ENCODE data around the gene CBX6. TPM values are rescaled to one million over a fixed set of nuclear protein-coding genes. Genes with fewer than 3 reads are reported as not detected.
A peak's percentile ranks its signal among the peaks of the same experiment; 100 is the strongest.

CBX6 gene
- total RNA-seq, 4 donors from 2014 or later: 7.0 to 35.5 (median 10.7) TPM

- Histone ChIP-seq H3K9me3 (no peaks in the 10 kb centered on the region), H3K4me1 (peaks cover 0 to 53% (median 13%) of the 10 kb centered on the region in 4 donors), H3K27me3 (no peaks in the 10 kb centered on the region), H3K27ac (no peak overlapping the region), H3K36me3 (peaks cover 0 to 17% (median 0%) of the 10 kb centered on the region in 3 donors), H3K4me3 (no peak overlapping the region)
- no peak for DNase-seq
- no peak for TF ChIP-seq CTCF (IDR thresholded peaks at IDR 0.05)
- no peak for TF ChIP-seq POLR2A (IDR thresholded peaks at IDR 0.05)
Measured at GRCh38 chr22:38866399-38867123, 5.5 kb downstream of the CBX6 start.

GRCh38 chr22:38866024-38866398 lies 6.0 kb downstream of the CBX6 start:
- no peaks in the 10 kb centered on the region for H3K9me3 ChIP-seq
- H3K4me1 ChIP-seq: peaks cover 0 to 51% (median 11%) of the 10 kb centered on the region in 4 donors
- TF ChIP-seq POLR2A (IDR thresholded peaks at IDR 0.05) (no peak), CTCF (IDR thresholded peaks at IDR 0.05) (no peak)
- H3K27ac ChIP-seq: no peak overlapping the region
- H3K36me3 ChIP-seq: peaks cover 0 to 17% (median 0%) of the 10 kb centered on the region in 3 donors
- peak in 1 of 3 donors; percentile 43 for DNase-seq
- no peaks in the 10 kb centered on the region for H3K27me3 ChIP-seq
- no peak overlapping the region for H3K4me3 ChIP-seq

- Histone ChIP-seq H3K36me3 (peaks cover 0 to 17% (median 0%) of the 10 kb centered on the region in 3 donors), H3K4me3 (no peak overlapping the region), H3K4me1 (peaks cover 0 to 45% (median 8%) of the 10 kb centered on the region in 4 donors), H3K27me3 (no peaks in the 10 kb centered on the region), H3K9me3 (no peaks in the 10 kb centered on the region), H3K27ac (peak overlapping the region in 2 of 4 donors; percentile 5 to 37)
- DNase-seq: no peak
- TF ChIP-seq CTCF (IDR thresholded peaks at IDR 0.05) (no peak), POLR2A (IDR thresholded peaks at IDR 0.05) (no peak)
Measured at GRCh38 chr22:38865201-38866023, 6.6 kb downstream of the CBX6 start.

- no peak for TF ChIP-seq CTCF (IDR thresholded peaks at IDR 0.05)
- TF ChIP-seq POLR2A (IDR thresholded peaks at IDR 0.05): no peak
- H3K9me3 ChIP-seq: no peaks in the 10 kb centered on the region
- H3K36me3 ChIP-seq: peaks cover 0 to 17% (median 0%) of the 10 kb centered on the region in 3 donors
- peaks cover 0 to 37% (median 5%) of the 10 kb centered on the region in 4 donors for H3K4me1 ChIP-seq
- no peak overlapping the region for H3K4me3 ChIP-seq
- H3K27ac ChIP-seq: peak overlapping the region in 2 of 4 donors; percentile 9 to 37
- no peaks in the 10 kb centered on the region for H3K27me3 ChIP-seq
- DNase-seq: peak in 1 of 3 donors; percentile 49
Measured at GRCh38 chr22:38864361-38865191, 7.4 kb downstream of the CBX6 start.

- Histone ChIP-seq H3K9me3 (no peaks in the 10 kb centered on the region), H3K27me3 (no peaks in the 10 kb centered on the region), H3K27ac (no peak overlapping the region), H3K4me3 (no peak overlapping the region), H3K4me1 (peaks cover 0 to 30% (median 3%) of the 10 kb centered on the region in 4 donors), H3K36me3 (peaks cover 0 to 17% (median 0%) of the 10 kb centered on the region in 3 donors)
- DNase-seq: peak in 1 of 3 donors; percentile 28
- TF ChIP-seq POLR2A (IDR thresholded peaks at IDR 0.05) (no peak), CTCF (IDR thresholded peaks at IDR 0.05) (no peak)
Measured at GRCh38 chr22:38863531-38864131, 8.4 kb downstream of the CBX6 start.

Measured in Peyer's patch (tissue), 4 donors.